ENCODE results near the gene PFKFB4. TPM values are rescaled to one million over a fixed set of nuclear protein-coding genes. Genes with fewer than 3 reads are reported as not detected.

Gene PFKFB4
- total RNA-seq, 1 donor from 2014 or later = 19.4 TPM

GRCh38 chr3:48595075-48595525, 38.5 kb upstream of the PFKFB4 start, which contains the start of gene COL7A1:
TSS of gene COL7A1 (minus strand) at chr3:48595329. CDS start at chr3:48595159, 170 bp downstream.
- peaks cover 40% of the 10 kb centered on the region for H3K4me1 Mint-ChIP-seq
- H3K27ac Mint-ChIP-seq = no peak within 1 kb of the TSS
- no peak for DNase-seq (ENCODE audit: low spot score in 2 of 2, unreplicated experiment in 2 of 2)
- H3K27me3 Mint-ChIP-seq (ENCODE audit: low read depth) = peaks cover 11% of the 10 kb centered on the region
- no peak for TF ChIP-seq CTCF (IDR thresholded peaks at IDR 0.05; ENCODE audit: unreplicated experiment)
- peaks cover 2% of the 10 kb centered on the region for H3K36me3 Mint-ChIP-seq
- no peaks in the 10 kb centered on the region for H3K9me3 Mint-ChIP-seq
- peak within 1 kb of the TSS; percentile 22 for H3K4me3 Mint-ChIP-seq

- H3K4me1 Mint-ChIP-seq = peaks cover 40% of the 10 kb centered on the region
- H3K27ac Mint-ChIP-seq = no peak overlapping the region
- TF ChIP-seq CTCF (IDR thresholded peaks at IDR 0.05; ENCODE audit: unreplicated experiment) = no peak
- no peaks in the 10 kb centered on the region for H3K9me3 Mint-ChIP-seq
- H3K4me3 Mint-ChIP-seq = no peak overlapping the region
- H3K36me3 Mint-ChIP-seq = peaks cover 2% of the 10 kb centered on the region
- no peak for DNase-seq (ENCODE audit: low spot score in 2 of 2, unreplicated experiment in 2 of 2)
- peaks cover 11% of the 10 kb centered on the region for H3K27me3 Mint-ChIP-seq (ENCODE audit: low read depth)
These were observed 37.9 kb upstream of the PFKFB4 start for GRCh38 chr3:48594417-48595049.

GRCh38 chr3:48593337-48593736, 36.7 kb upstream of the PFKFB4 start:
- peaks cover 11% of the 10 kb centered on the region for H3K27me3 Mint-ChIP-seq (ENCODE audit: low read depth)
- no peak overlapping the region for H3K27ac Mint-ChIP-seq
- no peak for TF ChIP-seq CTCF (IDR thresholded peaks at IDR 0.05; ENCODE audit: unreplicated experiment)
- no peaks in the 10 kb centered on the region for H3K36me3 Mint-ChIP-seq
- no peak for DNase-seq (ENCODE audit: low spot score in 2 of 2, unreplicated experiment in 2 of 2)
- no peak overlapping the region for H3K4me3 Mint-ChIP-seq
- H3K9me3 Mint-ChIP-seq = no peaks in the 10 kb centered on the region
- H3K4me1 Mint-ChIP-seq = peaks cover 28% of the 10 kb centered on the region

- DNase-seq (ENCODE audit: low spot score in 2 of 2, unreplicated experiment in 2 of 2) = no peak
- TF ChIP-seq CTCF (IDR thresholded peaks at IDR 0.05; ENCODE audit: unreplicated experiment) = no peak
- no peaks in the 10 kb centered on the region for H3K9me3 Mint-ChIP-seq
- H3K27ac Mint-ChIP-seq = no peak overlapping the region
- peaks cover 11% of the 10 kb centered on the region for H3K27me3 Mint-ChIP-seq (ENCODE audit: low read depth)
- peaks cover 21% of the 10 kb centered on the region for H3K4me1 Mint-ChIP-seq
- no peaks in the 10 kb centered on the region for H3K36me3 Mint-ChIP-seq
- no peak overlapping the region for H3K4me3 Mint-ChIP-seq
These were observed 36.0 kb upstream of the PFKFB4 start for GRCh38 chr3:48592519-48593087.

- Mint-ChIP-seq H3K27me3 (ENCODE audit: low read depth) (peaks cover 11% of the 10 kb centered on the region), H3K9me3 (no peaks in the 10 kb centered on the region), H3K4me3 (no peak overlapping the region), H3K27ac (no peak overlapping the region), H3K36me3 (no peaks in the 10 kb centered on the region), H3K4me1 (peaks cover 15% of the 10 kb centered on the region)
- DNase-seq (ENCODE audit: low spot score in 2 of 2, unreplicated experiment in 2 of 2) = no peak
- TF ChIP-seq CTCF (IDR thresholded peaks at IDR 0.05; ENCODE audit: unreplicated experiment) = no peak
These were observed 35.4 kb upstream of the PFKFB4 start for GRCh38 chr3:48591886-48592518.
